RWPE1 (cell line): ENCODE measurements around the gene SGF29.

Experiments
- CTCF ChIA-PET: fragments of 350-600 bp; sonication (Branson Sonifier 250); formaldehyde crosslinking; extraction: SDS; loops from one replicate; lab custom pipeline; 2021; lab: Yijun Ruan, JAX
- POLR2A ChIA-PET: fragments of 400-600 bp; formaldehyde crosslinking; extraction: SDS; loops from one replicate; lab custom pipeline; 2020; ENCODE audit warnings: antibody characterized with exemption; ENCODE audit not compliant: low non-redundant PET; lab: Yijun Ruan, JAX
- DNase-seq: peaks from one replicate; pipeline ENCODE4 v3.0.0; 2012; ENCODE audit warnings: low spot score
- H3K27ac ChIP-seq: fragments of 450-650 bp; 2 replicates; pipeline ENCODE4 v1.5.1; 2017
- TF ChIP-seq, protein P1 (sequence below): fragments of 450-650 bp; conservative IDR thresholded peaks from 2 replicates; pipeline ENCODE4 v1.5.1; 2017; ENCODE audit warnings: low read depth, mild to moderate bottlenecking

Gene SGF29

DNA sequence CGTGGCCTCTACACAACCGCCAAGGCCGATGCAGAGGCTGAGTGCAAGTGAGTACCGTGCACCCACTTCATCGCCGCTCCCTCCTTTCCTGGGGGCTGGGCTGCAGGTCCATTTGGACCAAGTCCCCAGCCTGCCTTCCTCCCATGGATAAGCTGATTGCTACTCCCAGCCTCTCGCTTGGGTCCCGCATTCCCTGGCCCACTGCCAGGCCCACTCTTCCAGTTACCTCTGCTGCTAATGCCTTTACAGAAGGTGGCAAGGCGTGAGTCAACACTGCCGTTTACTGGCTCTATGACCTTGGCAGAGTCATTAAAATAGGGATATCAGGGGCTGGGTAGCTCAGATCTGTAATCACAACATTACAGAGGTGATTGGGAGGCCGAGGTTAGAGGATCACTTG lies 32.0 kb downstream of the SGF29 start:
- no peak for DNase-seq
- H3K27ac ChIP-seq = no peak overlapping the region
- TF ChIP-seq, protein P1, sequence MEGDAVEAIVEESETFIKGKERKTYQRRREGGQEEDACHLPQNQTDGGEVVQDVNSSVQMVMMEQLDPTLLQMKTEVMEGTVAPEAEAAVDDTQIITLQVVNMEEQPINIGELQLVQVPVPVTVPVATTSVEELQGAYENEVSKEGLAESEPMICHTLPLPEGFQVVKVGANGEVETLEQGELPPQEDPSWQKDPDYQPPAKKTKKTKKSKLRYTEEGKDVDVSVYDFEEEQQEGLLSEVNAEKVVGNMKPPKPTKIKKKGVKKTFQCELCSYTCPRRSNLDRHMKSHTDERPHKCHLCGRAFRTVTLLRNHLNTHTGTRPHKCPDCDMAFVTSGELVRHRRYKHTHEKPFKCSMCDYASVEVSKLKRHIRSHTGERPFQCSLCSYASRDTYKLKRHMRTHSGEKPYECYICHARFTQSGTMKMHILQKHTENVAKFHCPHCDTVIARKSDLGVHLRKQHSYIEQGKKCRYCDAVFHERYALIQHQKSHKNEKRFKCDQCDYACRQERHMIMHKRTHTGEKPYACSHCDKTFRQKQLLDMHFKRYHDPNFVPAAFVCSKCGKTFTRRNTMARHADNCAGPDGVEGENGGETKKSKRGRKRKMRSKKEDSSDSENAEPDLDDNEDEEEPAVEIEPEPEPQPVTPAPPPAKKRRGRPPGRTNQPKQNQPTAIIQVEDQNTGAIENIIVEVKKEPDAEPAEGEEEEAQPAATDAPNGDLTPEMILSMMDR = no peak
- POLR2A ChIA-PET = interaction anchor here (0.6 kb wide), 1 partner anchor 32 kb away, joined by 3 read pairs; the partner anchor contains the start of gene SGF29
- CTCF ChIA-PET = no interaction called here

DNA sequence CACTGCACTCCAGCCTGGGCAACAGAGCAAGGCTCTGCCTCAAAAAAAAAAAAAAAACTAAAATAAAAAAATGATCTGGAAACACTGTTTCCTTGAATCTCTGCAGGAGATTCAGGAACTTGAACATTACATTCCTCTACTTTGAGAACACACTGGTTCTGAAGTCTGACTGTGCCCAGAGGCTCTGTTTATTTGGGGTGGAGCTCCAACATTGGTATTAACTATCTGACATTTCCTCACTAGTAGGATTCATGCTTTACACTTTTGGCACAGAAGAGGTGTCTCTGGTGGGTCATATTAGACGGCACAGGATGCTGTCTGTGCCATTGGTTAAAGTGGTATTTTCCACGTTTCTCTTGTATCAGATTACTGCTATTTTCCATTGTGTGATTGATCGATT lies 32.7 kb downstream of the SGF29 start:
- POLR2A ChIA-PET = interaction anchor here (0.6 kb wide), 2 partner anchors 32 to 35 kb away, joined by 3 to 6 read pairs; partner anchors contain the start of gene SGF29
- no peak overlapping the region for H3K27ac ChIP-seq
- TF ChIP-seq, protein P1 = no peak
- no peak for DNase-seq
- CTCF ChIA-PET = interaction anchor here (0.7 to 0.8 kb wide), 2 partner anchors 18 to 65 kb away, joined by 4 to 6 read pairs; no protein-coding TSS in a partner anchor

DNA sequence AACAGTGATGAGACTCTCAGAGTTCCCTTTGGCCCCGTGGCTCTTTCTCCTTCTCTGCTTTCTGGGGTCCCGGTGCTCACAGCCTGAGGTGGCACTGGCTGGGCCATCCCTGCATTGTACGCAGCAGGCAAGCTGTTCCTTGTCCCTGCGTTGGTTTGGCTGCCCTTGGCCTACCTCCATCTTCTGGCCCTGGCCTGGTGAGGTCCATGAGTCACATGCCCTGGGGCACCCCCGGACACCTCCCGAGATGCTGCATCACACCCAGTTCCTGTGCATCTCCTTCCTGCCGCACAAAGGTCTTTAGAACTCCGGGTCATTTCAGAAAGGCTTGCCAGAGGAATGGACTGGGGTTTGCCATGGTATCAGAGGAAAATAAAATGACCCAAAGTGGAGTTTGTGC lies 33.7 kb downstream of the SGF29 start:
- TF ChIP-seq, protein P1 = no peak
- peak overlapping the region; percentile 64 for H3K27ac ChIP-seq
- CTCF ChIA-PET = no interaction called here
- DNase-seq = peak; percentile 85
- POLR2A ChIA-PET = no interaction called here

DNA sequence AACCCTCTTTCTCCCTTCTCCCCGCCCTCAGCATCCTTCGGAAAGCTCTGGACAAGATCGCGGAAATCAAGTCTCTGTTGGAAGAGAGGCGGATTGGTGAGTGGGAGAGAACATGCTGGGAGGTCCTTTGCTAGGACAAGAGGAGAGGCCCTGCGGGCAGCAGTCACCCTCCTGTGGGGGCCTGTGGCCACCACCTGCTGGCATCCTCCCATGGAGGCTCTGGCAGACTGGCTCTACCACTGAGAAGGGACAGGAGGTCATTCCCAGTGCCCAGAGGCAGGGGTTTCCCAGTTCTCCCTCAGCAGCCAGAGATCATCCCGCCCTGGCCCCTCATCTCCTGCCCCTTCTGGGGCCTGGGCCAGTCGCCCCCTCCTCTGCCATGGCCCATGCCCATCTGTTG lies 35.3 kb downstream of the SGF29 start:
- no peak for DNase-seq
- TF ChIP-seq, protein P1 = no peak
- POLR2A ChIA-PET = no interaction called here
- CTCF ChIA-PET = no interaction called here
- H3K27ac ChIP-seq = no peak overlapping the region

DNA sequence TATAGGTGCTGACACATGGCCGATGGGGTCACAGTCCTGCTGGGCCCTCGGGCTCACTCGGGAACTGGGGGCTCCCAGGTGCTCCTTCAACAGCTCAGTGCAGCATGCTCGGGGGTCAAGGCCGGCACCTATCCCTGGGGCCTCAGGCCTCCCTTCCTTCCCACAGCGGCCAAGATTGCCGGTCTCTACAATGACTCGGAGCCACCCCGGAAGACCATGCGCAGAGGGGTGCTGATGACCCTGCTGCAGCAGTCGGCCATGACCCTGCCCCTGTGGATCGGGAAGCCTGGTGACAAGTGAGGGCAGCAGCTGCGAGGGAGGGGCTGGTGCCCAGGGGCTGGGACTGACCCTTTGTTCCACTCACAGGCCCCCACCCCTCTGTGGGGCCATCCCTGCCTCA lies 36.2 kb downstream of the SGF29 start:
- CTCF ChIA-PET = no interaction called here
- POLR2A ChIA-PET = no interaction called here
- TF ChIP-seq, protein P1 = no peak
- no peak for DNase-seq
- no peak overlapping the region for H3K27ac ChIP-seq

DNA sequence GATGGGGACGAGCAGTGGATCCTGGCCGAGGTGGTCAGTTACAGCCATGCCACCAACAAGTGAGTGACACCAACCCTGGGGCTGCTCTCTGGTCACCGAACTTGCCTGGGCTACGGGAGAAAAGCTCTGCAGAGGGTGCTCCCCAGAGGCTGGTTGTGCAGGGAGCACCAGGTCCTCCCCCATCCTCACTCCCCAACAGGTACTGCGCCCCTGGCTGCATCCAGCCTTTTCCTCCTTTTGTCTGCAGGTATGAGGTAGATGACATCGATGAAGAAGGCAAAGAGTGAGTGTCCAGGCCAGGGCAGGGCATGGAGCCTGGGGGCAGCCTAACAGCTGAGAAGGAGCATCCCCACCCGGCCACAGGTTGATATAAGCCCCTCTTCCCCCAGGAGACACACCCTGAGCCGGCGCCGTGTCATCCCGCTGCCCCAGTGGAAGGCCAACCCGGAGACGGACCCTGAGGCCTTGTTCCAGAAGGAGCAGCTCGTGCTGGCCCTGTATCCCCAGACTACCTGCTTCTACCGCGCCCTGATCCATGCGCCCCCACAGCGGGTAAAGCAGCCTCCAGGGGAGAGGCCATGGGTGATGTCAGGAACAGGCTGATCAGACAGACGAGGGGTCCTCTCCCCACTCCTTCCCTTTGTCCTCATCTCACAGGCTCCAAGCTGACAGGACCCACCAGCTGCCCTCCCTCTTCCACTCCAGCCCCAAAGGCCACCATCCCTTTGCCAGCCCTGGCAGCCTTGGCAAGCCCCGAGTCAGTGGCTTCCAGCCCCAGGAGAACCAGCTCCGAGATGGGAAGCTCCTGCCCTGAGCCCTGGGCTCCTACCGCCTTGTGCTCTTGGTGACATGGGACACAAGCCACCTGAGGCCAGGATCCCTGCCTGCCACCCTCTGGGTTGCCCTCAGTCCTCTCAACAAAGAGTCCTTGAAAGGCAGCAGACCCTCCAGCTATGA lies 36.9 kb downstream of the SGF29 start:
- ChIA-PET CTCF (interaction anchor here (0.6 kb wide), 1 partner anchor 18 kb away, joined by 3 read pairs; no protein-coding TSS in a partner anchor), POLR2A (no interaction called here)
- TF ChIP-seq, protein P1 = no peak
- H3K27ac ChIP-seq = no peak overlapping the region
- no peak for DNase-seq
